Testis (tissue), 2 donors: ENCODE measurements around the gene COPS9.

ENCODE experiments used
- POLR2A ChIP-seq: fragments of 450-650 bp; IDR thresholded peaks from one replicate; pipeline ENCODE4 v1.6.1; 2017; ENCODE audit warnings: antibody characterized with exemption, mild to moderate bottlenecking, moderate library complexity
- TF ChIP-seq, protein P1 (sequence below), 3 experiments: fragments of 450-650 bp in 2 of 3; fragments of 200-600 bp in 1 of 3; sonication (generic) in 1 of 3; IDR thresholded peaks; one replicate each; pipeline ENCODE4 v1.5.1; 2016 to 2019; ENCODE audit warnings: antibody characterized with exemption in 3 of 3, mild to moderate bottlenecking in 2 of 3, moderate library complexity in 1 of 3

DNA sequence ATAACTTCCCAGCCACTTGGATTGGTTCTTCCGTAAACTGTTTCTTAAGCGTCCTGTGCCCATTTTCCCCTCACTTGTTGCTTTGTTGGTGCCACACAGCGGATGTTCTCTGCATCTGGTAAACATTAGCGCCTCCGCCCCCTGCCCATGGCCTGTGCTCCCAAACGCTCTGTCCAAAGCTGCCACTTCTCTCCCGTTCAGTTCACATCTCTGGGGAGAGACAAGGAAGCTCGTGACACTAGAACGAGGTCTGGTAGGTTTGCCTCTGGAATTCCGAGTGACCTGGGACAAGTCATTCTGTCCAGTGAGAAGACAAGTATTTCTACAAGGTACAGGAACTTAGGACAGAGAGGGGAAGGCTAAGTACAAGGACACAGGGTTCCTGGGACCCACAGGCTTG, 9.4 kb downstream of the COPS9 start:
- TF ChIP-seq, protein P1, sequence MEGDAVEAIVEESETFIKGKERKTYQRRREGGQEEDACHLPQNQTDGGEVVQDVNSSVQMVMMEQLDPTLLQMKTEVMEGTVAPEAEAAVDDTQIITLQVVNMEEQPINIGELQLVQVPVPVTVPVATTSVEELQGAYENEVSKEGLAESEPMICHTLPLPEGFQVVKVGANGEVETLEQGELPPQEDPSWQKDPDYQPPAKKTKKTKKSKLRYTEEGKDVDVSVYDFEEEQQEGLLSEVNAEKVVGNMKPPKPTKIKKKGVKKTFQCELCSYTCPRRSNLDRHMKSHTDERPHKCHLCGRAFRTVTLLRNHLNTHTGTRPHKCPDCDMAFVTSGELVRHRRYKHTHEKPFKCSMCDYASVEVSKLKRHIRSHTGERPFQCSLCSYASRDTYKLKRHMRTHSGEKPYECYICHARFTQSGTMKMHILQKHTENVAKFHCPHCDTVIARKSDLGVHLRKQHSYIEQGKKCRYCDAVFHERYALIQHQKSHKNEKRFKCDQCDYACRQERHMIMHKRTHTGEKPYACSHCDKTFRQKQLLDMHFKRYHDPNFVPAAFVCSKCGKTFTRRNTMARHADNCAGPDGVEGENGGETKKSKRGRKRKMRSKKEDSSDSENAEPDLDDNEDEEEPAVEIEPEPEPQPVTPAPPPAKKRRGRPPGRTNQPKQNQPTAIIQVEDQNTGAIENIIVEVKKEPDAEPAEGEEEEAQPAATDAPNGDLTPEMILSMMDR (IDR thresholded peaks at IDR 0.05): no peak
- no peak for TF ChIP-seq POLR2A
